AG09309 (cell line): ENCODE results near the gene AHDC1.

ENCODE experiments used
- DNase-seq: peaks from one replicate; pipeline ENCODE4 v3.0.0-alpha.2; 2010; ENCODE audit warnings: low read depth
- H3K4me3 ChIP-seq: 2 replicates; pipeline ENCODE4 v1.5.1; 2011; ENCODE audit warnings: mild to moderate bottlenecking, low read depth, low read length, moderate library complexity; ENCODE audit not compliant: control insufficient read depth
- TF ChIP-seq, protein P1 (sequence below): IDR thresholded peaks from 2 replicates; pipeline ENCODE4 v1.5.1; 2011; ENCODE audit warnings: mild to moderate bottlenecking, low read depth, low read length, inconsistent platforms; ENCODE audit not compliant: insufficient read depth, control insufficient read depth; ENCODE audit errors: missing control alignments

The AHDC1 gene

DNA sequence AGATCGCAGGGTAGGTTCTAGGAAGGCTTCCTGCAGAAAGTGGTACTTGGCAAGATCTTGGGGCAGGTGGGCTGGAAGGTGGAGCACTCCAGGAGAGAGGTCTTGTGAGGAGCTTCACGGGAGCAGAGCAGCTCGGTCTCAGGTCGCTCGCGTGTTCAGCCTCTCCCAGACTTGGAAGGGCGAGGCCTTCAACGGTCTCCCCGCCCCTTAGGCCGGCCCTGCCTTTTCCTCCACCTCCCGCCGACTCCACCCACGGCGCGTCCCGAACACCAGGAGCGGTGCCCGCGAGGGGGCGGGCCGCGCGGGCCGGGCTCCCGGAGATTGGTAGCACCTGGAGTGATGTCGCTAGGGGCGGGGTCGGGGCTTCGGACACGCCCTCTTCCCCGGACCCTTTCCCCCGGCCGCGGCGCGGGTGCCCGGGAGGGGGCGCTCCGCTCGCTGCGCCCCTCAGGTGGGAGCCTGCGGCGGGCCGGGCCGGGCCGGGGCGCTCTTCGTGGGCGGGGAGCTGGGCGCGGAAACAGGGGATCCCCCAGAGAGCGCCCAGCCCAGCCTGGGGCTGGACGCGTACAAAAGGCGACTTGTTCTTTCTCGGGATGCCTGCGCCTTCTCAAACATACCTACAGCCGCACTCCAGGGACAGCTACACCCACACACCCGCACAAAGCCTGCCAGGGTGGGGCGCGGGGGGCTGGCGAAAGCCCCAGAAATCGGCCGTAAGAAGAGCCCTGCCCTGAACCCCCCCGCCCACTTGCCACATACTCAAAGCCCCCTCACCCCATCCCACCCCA is 35.5 kb downstream of the AHDC1 start:
- TF ChIP-seq, protein P1, sequence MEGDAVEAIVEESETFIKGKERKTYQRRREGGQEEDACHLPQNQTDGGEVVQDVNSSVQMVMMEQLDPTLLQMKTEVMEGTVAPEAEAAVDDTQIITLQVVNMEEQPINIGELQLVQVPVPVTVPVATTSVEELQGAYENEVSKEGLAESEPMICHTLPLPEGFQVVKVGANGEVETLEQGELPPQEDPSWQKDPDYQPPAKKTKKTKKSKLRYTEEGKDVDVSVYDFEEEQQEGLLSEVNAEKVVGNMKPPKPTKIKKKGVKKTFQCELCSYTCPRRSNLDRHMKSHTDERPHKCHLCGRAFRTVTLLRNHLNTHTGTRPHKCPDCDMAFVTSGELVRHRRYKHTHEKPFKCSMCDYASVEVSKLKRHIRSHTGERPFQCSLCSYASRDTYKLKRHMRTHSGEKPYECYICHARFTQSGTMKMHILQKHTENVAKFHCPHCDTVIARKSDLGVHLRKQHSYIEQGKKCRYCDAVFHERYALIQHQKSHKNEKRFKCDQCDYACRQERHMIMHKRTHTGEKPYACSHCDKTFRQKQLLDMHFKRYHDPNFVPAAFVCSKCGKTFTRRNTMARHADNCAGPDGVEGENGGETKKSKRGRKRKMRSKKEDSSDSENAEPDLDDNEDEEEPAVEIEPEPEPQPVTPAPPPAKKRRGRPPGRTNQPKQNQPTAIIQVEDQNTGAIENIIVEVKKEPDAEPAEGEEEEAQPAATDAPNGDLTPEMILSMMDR = peak; percentile 38
- DNase-seq = no peak
- peak overlapping the region; percentile 26 for H3K4me3 ChIP-seq

DNA sequence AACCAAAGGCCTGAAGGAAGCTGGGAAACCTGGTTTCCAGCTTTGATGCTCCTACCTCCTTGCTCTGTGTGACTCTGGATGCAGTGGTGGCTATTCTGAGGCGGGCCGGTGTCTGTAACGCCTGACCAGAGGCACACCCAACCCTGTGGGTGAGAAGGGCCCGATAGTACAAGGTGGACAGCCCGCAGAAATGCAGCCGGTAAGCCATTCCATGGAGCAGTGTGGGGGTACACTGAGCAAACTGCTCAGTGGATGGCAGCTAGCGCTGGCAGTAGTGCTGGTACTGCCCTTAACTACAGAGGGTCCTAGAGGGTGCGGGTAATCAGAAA is 36.0 kb downstream of the AHDC1 start:
- DNase-seq = no peak
- no peak overlapping the region for H3K4me3 ChIP-seq
- TF ChIP-seq, protein P1 = no peak

DNA sequence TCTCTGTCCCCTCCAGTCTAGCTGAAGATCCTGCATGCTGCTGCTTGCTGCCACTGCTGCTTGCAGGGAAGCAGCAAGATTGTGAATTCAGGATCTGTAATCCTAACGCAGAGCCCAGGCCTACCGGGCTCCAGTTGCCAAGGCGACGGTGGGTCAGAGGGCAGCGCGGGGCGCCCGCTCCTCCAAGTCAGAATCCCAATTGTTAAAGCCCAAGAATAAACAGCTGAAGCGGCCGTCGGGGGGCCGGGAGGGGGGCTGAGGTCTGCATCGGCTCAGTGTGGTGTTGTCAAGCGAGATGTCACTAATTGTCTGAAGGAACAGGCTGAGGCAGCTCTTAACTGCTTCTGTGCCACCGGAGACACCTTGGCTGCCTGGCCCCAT is 36.8 kb downstream of the AHDC1 start:
- H3K4me3 ChIP-seq = no peak overlapping the region
- TF ChIP-seq, protein P1 = no peak
- DNase-seq = no peak

DNA sequence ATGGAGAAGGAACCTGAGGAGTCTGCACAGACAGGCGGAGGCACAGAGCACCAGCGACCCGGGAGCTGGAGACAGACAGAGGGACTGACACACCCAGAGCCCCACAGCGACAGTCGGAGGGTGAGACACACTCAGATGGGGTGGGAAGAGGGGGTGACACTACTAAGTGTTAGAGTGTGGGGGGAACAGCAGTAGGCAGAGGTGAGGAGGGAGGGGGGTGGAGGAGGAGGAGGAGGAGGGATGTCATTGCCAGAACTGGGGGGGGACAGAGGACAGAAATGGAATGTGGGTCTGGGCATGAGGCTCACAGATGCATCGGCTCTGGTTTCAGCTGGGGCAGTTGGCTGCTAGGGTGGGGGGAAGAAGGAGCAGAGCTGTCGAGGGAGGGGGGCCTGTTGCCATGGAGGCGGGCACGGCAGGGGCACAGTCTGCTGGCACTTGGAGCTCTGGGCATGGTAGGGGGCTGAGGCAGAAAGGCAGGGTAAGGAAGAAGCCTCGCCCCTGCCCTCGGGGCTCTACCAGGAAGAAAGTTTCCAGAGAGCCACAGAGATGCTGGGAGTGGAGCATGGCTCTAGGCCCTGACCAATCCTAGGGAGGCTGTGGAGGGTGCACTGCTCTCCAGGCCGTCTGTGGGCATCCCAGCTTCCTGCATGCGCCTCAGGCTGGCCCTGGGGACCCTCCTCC is 37.3 kb downstream of the AHDC1 start:
- no peak for DNase-seq
- TF ChIP-seq, protein P1 = no peak
- no peak overlapping the region for H3K4me3 ChIP-seq

DNA sequence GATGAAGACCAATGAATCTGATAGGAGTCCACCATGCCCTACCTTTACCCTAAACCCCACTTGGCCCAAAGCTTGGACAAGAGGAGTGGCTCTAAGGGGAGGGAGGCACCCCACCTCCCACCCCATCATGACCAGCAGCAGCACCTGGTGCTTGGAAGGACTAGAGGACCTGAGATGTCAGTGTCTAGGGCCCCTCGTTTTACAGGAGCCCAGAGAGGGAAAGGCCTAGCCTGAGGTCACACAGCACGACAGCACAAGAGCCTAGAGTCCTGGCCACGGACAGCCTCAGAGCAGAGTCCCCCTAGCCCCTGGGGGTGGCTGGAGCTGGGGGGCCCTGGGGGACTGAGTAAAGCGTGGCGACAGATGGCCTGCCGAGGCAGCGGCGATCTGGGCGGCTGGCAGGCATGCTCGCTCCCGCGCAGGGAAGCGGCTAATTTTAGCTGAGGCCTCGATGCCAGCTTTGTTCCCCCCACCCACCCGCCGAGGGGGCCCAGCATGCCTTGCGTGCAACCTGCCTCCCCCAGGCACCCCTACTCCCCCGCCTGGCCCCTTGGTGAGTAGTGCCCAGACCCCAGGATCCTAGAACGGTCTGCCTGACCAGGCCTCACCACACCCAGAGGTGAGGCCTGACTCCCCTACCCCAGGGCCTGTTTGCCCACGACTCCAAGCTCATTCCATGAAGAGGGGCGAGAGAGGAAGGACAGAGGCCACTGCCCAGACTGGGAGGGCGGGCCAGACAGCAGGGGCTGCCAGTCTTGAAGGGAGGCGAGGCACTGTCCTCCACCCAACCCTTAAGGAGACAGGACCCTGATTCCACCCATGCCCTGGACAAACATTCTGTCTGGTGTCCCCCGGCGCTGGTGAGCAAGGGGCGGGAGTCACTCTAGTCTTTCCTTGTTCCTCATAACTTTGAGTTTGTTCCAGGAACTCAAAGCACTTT is 39.0 kb downstream of the AHDC1 start:
- no peak for DNase-seq
- no peak overlapping the region for H3K4me3 ChIP-seq
- TF ChIP-seq, protein P1 = no peak
